Activated T-helper 1 cell treated with anti-CD3 and anti-CD28 coated beads, Interleukin-2, amount 50 U/mL, for 16 hours (primary cell): Measurements from ENCODE around the gene SERPINE1.

Experiments
- DNase-seq, 2 donors: peaks; one replicate each; pipeline ENCODE4 v3.0.0-alpha.2; 2020; ENCODE audit warnings: low read depth in 1 of 2, low spot score in 1 of 2

SERPINE1 gene

DNA sequence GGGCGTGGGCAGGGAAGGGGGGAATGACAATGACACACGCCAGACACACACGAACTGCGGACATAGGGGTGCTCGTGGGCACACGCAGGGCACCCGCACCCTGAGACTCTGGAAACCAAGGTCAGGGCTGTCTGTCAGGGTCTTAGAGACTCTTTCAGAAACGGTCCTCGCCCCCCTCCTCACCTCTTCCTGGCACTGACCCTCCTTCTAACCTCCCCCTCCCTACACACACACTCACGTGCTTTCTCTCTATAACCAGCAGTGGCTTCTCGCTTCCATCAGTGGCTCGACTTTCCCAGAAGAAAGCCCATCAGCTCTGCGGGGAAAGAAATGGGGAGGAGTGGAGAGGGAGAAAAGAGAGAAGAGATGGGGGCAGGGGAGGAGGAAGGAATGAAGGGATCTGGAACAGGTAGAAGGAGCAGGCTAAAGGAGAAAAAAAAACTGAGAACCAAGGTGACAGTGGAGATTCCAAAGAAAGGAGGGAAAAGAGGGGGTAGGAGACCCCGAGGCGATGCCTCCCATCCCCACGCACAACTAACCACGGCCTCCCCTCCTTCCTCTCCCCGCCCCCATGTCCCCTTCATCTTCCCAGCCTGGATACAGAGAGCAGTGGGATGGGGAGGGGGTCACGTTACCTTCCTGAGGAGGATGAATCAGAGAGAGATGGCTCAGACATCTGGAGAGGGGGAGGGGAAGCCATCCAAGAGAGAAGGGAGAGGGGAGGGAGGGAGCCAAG is 40.2 kb downstream of the SERPINE1 start:
- DNase-seq, result no peak

DNA sequence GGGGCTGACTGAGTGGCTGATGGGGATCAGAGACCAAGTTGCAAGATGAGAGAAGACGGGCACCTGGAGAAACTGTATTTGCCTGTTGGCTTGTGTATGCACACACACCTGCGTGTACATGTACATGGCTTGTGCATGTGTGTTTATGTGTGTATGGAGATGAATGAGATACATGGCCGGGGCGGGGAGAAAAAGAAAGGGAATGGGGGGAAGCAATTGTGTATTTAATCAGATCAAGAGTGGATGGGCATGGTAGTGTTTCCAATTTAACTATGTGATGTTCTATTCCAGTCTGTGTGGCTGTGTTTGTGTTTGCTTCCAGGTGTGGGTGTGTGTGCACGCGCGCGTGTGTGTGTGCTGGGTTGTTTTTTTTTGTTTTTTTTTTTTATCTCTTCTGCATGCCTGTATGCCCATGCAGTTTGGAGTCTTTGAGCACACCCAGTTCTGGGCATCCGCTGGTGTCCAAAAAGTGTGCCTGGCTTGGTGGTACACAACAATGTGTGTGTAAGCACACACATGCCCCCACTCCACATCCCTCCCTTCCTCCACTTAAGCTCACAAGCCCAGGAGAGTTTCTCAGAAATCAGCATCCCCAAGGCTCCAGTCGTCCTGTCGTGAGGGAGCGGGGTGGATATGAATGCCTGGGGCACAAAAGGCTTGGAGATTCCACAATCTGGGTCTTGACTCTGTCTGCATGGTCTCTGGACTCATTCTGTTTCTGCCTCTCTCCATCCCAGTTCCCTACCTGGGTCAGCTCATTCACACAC is 40.9 kb downstream of the SERPINE1 start:
- no peak for DNase-seq

GRCh38 chr7:101168412-101169049 is 41.6 kb downstream of the SERPINE1 start:
- no peak for DNase-seq

GRCh38 chr7:101169110-101169837 is 42.4 kb downstream of the SERPINE1 start:
- no peak for DNase-seq

- DNase-seq, result peak; percentile 64 to 66
Measured at GRCh38 chr7:101169838-101170551, 43.1 kb downstream of the SERPINE1 start.

GRCh38 chr7:101170617-101171441 is 43.9 kb downstream of the SERPINE1 start:
- no peak for DNase-seq

GRCh38 chr7:101171442-101171837 is 44.5 kb downstream of the SERPINE1 start:
- no peak for DNase-seq

GRCh38 chr7:101172005-101172853 is 45.3 kb downstream of the SERPINE1 start:
- DNase-seq, result no peak

DNA sequence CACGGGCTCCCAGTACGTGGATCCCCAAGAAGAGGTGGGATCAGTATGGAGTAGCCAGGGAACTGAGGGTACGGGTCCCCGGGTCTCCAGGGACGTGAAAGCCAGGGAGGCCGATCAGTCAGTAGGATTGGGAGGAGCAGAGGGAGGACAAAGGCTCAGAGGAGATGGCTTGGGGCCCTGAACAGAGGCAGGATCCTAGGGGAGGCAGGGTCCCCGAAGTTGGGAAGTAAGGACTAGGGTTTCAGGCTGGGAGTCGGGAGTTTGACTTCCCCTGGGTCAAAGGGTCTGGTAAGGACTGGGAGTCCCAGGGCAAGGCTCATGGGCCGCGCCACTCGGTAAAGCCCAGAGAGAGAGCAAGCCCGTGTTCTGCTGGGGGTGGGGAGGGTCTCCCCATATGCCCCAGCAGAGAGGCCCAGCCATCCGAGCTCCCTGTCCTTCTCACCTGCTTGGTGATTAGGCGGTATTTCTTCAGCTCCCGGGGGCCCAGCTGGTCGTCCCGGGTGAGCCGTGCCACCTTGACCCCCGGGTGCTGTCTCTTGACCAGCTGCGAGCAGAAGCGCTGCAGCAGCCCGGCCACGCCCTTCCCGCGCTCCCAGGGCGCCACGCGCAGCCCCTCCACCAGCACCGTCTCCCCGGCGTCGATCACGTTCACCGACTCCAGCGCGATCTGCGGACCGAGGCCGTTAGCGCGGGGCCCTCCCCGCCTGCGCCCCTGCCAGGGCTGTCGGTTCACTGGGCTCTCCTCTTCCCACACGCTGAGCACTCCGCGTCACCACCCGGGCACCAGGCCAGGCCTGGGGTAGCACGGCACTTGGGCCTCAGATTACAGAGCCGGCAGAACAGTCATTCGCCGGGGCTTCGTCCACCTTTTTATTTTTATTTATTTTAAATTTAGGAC is 46.2 kb downstream of the SERPINE1 start:
- no peak for DNase-seq

DNA sequence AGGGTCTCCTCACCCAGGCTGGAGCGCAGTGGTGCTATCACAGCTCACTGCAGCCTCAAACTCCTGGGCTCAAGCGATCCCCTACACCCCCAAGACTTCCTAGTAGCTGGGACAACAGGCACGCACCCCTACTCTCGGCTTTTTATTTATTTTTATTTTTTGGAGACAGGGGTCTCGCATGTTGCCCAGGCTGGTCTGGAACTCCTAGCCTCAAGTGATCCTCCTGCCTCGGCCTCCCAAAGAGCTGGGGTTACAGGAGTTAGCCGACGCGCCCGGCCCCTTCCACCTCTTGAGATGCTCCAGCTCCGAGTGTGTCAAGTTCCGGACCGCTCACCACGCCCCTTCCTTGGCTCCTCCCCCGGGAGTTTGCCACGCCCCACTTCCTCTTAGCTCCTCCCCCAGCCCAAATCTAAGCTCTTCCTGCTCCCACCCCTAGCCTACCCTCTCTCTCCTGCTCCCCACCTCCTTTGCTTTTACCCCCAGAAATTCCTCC is 46.9 kb downstream of the SERPINE1 start:
- peak in 1 of 2 donors; percentile 33 for DNase-seq

GRCh38 chr7:101174322-101174854 is 47.5 kb downstream of the SERPINE1 start:
- DNase-seq, result no peak

DNA sequence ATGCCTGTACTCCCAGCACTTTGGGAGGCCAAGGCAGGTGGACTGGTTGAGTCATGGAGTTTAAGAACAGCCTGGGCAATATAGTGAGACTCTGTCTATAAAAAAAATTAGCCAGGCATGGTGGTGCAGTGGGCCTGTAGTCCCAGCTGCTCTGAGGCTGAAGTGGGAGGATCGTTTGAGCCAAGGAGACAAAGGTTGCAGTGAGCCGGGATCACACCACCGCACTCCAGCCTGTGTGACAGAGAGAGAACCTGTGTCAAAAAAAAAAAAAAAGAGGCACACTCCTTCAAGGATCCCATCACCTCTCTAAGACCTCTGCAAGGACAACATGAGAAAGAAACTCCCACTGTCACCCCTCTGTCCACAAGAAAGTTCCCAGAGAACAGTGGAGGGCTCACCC is 48.8 kb downstream of the SERPINE1 start:
- DNase-seq, result no peak

GRCh38 chr7:101177644-101178043 is 50.7 kb downstream of the SERPINE1 start:
- DNase-seq, result no peak

DNA sequence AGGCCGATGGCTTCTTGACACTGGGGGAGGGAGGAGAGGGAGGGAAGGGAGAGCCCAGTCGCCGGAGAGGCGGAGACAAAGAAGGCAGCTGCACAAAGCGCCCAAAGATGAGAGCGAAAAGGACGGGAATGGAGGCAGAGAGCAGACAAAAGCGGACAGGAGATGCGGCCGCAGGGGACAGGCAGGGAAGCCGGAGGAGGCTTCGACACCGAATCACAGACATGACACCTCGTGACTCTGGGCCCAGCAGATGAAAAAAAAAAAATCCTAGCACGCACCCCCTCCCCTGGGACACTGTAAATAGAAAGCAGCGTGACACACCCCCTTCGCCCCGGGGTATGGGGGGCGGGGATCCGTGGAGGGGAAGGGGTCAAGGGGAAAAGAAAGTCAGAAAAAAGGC is 52.2 kb downstream of the SERPINE1 start:
- no peak for DNase-seq

GRCh38 chr7:101179713-101180112 is 52.8 kb downstream of the SERPINE1 start:
- no peak for DNase-seq

- DNase-seq, result no peak
Measured at GRCh38 chr7:101180130-101180755, 53.3 kb downstream of the SERPINE1 start, which contains the start of gene NAT16. Gene NAT16 (minus strand): TSS chr7:101180293. CDS start chr7:101174807, 5,486 bp downstream.

GRCh38 chr7:101185258-101185839 is 58.4 kb downstream of the SERPINE1 start:
- no peak for DNase-seq
